ENCODE data around the gene FOXO3. TPM values are rescaled to one million over a fixed set of nuclear protein-coding genes. Genes with fewer than 3 reads are reported as not detected.
A peak's percentile ranks its signal among the peaks of the same experiment; 100 is the strongest.

The FOXO3 gene
- total and polyA plus RNA-seq, 2 of the 13 experiments (the other 11 are each of a cell fraction or from before 2014, with no cell fraction given) = 16.0 to 22.5 TPM

DNA sequence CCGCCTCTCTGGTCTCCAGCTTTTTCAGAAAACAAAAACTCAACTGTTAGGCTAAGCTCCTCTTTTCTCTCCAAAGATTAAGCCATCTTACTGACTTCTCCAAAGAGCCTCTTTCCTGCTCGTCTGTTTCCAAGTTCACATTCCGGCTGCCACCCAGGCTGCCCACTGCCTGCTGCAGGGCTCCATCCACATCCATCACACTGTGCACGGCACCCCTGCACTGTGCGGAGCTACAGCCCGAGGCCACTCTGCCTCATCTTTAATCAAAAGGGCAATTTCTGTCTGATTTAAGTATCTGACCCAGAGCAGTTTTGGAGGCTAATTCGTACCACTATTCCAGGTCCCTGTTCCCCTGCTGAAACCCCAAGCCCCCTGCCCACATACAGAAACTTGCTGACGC lies 145.9 kb downstream of the FOXO3 start (continued):
- TF ChIP-seq, protein P1, sequence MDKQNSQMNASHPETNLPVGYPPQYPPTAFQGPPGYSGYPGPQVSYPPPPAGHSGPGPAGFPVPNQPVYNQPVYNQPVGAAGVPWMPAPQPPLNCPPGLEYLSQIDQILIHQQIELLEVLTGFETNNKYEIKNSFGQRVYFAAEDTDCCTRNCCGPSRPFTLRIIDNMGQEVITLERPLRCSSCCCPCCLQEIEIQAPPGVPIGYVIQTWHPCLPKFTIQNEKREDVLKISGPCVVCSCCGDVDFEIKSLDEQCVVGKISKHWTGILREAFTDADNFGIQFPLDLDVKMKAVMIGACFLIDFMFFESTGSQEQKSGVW (CRISPR knock-in tag; IDR thresholded peaks at IDR 0.05; ENCODE audit: borderline replicate concordance) = no peak
- TF ChIP-seq CCDC6 (CRISPR knock-in tag; IDR thresholded peaks at IDR 0.05) (no peak), ZNF75D (CRISPR knock-in tag; IDR thresholded peaks at IDR 0.05; ENCODE audit: borderline replicate concordance) (no peak)

DNA sequence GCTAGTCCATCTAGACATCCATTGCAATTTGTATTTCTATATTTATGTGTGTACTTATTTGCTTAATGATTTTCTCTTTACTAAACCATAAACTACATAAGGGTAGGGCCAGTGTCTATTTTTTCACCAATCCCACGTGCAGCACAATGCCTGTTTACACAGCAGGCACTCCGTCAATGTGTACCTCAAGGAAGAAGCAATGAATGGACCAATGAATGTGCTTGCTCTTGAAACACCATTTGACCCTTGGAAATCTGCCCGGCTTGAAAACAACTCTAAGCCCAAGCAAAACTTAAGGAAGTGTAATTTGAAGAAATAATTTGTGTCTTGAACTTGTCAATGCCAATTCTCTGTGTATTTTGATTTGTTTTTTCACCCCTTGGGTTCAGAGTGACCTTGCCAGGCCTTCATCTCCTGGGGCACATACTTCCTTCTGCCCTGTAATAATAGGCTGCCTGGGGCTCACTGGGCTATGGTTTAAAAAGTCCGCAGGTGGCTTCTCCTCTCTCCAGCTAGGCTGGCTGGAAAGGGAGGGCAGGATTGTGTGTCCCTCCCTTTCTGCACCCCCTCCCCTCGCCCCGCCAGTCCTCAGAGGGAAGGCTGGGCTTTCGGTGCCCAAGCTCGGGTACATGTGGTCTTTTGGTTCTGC lies 146.7 kb downstream of the FOXO3 start:
- Histone ChIP-seq H3K9ac (ENCODE audit: insufficient read depth, low read depth, low read length) (no peak overlapping the region), H3K27me3 (ENCODE audit: control insufficient read depth in 1 of 2, insufficient read depth in 2 of 2, low read length in 2 of 2) (peaks cover 0 to 1% of the 10 kb centered on the region in 2 experiments; a peak in 2 of 5 replicates), H3K4me1 (ENCODE audit: insufficient read depth, low read length) (peaks cover 52% of the 10 kb centered on the region), H3K9me3 (ENCODE audit: low read length) (0 out of 2 replicates have a peak, but pooled peaks cover 5% of the 10 kb centered on the region), H3K4me3 (replicated peaks in 1 of 3; ENCODE audit: insufficient read depth in 1 of 3, low read depth in 2 of 3, low read length in 3 of 3) (no peak overlapping the region), H2AFZ (ENCODE audit: low read length) (no peak overlapping the region), H4K20me1 (ENCODE audit: insufficient read depth, low read length) (no peaks in the 10 kb centered on the region), H3K79me2 (ENCODE audit: insufficient read depth, low read length) (no peaks in the 10 kb centered on the region), H3K27ac (ENCODE audit: extremely low read length, insufficient read depth, low read length) (no peak overlapping the region), H3K36me3 (replicated peaks in 1 of 2; ENCODE audit: control insufficient read depth in 1 of 2, insufficient read depth in 2 of 2, low read length in 2 of 2) (no peaks in the 10 kb centered on the region), H3K4me2 (ENCODE audit: low read depth, low read length) (peak overlapping the region; percentile 26; the same call in 1 of the 2 replicates)
- WGBS (ENCODE audit: low lambda C conversion rate) = 41% methylated on average over 8 of the region's 8 CpGs
- ChIA-PET CTCF (ENCODE audit: low intra/inter-chr PET ratio, low total read pairs) (no interaction called here), POLR2A (no interaction called here)
- DNase-seq (ENCODE audit: low spot score) (peak; percentile 15), FAIRE-seq (peak; percentile 51), ATAC-seq (peak; percentile 68)
- no TSS peak for BruUV-seq (replicated peaks)
- in situ Hi-C loops (cut with HindIII; ENCODE audit: extremely low pct_ligation_motif_present, low pct_unique_long_range_greater_than_20kb) (no loop called here), intact Hi-C loops (cut with micrococcal nuclease; ENCODE audit: unreplicated experiment) (no loop called here)
- TF ChIP-seq FOXP1 (IDR thresholded peaks at IDR 0.05) (no peak), FOXP1 (CRISPR knock-in tag; IDR thresholded peaks at IDR 0.05) (peak; percentile 63), NR2F6 (IDR thresholded peaks at IDR 0.05) (0 out of 2 replicates have a peak, but pooled peaks have one; percentile 27), NR2F6 (CRISPR knock-in tag; IDR thresholded peaks at IDR 0.05) (no peak), BCL6 (CRISPR knock-in tag; IDR thresholded peaks at IDR 0.05) (0 out of 2 replicates have a peak, but pooled peaks have one; percentile 34), ZNF350 (CRISPR knock-in tag; IDR thresholded peaks at IDR 0.05; ENCODE audit: borderline replicate concordance, low read depth) (no peak), NFATC3 (CRISPR knock-in tag; IDR thresholded peaks at IDR 0.05) (no peak), BHLHE40 (IDR thresholded peaks at IDR 0.05; ENCODE audit: low read length) (0 out of 2 replicates have a peak, but pooled peaks have one; percentile 42), FOXA3 (CRISPR knock-in tag; IDR thresholded peaks at IDR 0.05) (peak; percentile 90), NR3C1 (CRISPR knock-in tag; IDR thresholded peaks at IDR 0.05) (no peak), TGIF2 (CRISPR knock-in tag; IDR thresholded peaks at IDR 0.05) (peak; percentile 76; the same call in 1 of the 2 replicates), FOXK1 (CRISPR knock-in tag; IDR thresholded peaks at IDR 0.05; ENCODE audit: borderline replicate concordance, low read depth) (peak; percentile 60; the same call in 1 of the 2 replicates), SOX6 (IDR thresholded peaks at IDR 0.05) (no peak), SOX6 (CRISPR knock-in tag; IDR thresholded peaks at IDR 0.05) (peak; percentile 52), GATAD2A (CRISPR knock-in tag; IDR thresholded peaks at IDR 0.05) (peak; percentile 46)
- TF ChIP-seq, protein P2, sequence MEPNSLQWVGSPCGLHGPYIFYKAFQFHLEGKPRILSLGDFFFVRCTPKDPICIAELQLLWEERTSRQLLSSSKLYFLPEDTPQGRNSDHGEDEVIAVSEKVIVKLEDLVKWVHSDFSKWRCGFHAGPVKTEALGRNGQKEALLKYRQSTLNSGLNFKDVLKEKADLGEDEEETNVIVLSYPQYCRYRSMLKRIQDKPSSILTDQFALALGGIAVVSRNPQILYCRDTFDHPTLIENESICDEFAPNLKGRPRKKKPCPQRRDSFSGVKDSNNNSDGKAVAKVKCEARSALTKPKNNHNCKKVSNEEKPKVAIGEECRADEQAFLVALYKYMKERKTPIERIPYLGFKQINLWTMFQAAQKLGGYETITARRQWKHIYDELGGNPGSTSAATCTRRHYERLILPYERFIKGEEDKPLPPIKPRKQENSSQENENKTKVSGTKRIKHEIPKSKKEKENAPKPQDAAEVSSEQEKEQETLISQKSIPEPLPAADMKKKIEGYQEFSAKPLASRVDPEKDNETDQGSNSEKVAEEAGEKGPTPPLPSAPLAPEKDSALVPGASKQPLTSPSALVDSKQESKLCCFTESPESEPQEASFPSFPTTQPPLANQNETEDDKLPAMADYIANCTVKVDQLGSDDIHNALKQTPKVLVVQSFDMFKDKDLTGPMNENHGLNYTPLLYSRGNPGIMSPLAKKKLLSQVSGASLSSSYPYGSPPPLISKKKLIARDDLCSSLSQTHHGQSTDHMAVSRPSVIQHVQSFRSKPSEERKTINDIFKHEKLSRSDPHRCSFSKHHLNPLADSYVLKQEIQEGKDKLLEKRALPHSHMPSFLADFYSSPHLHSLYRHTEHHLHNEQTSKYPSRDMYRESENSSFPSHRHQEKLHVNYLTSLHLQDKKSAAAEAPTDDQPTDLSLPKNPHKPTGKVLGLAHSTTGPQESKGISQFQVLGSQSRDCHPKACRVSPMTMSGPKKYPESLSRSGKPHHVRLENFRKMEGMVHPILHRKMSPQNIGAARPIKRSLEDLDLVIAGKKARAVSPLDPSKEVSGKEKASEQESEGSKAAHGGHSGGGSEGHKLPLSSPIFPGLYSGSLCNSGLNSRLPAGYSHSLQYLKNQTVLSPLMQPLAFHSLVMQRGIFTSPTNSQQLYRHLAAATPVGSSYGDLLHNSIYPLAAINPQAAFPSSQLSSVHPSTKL (CRISPR knock-in tag; IDR thresholded peaks at IDR 0.05) = peak; percentile 35; the same call in 1 of the 2 replicates
- TF ChIP-seq, protein P3, sequence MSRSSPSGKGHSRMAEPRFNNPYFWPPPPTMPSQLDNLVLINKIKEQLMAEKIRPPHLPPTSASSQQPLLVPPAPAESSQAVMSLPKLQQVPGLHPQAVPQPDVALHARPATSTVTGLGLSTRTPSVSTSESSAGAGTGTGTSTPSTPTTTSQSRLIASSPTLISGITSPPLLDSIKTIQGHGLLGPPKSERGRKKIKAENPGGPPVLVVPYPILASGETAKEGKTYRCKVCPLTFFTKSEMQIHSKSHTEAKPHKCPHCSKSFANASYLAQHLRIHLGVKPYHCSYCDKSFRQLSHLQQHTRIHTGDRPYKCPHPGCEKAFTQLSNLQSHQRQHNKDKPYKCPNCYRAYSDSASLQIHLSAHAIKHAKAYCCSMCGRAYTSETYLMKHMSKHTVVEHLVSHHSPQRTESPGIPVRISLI (CRISPR knock-in tag; IDR thresholded peaks at IDR 0.05; ENCODE audit: borderline replicate concordance) = peak; percentile 24; the same call in 1 of the 2 replicates
